22Rv1 (cell line): ENCODE data around the gene CIAO2B.

ENCODE experiments used
- H3K27ac ChIP-seq: fragments of 450-650 bp; 2 replicates; pipeline ENCODE4 v1.5.1; 2017
- ZFX ChIP-seq: fragments of 450-650 bp; IDR thresholded peaks from 2 replicates; pipeline ENCODE4 v1.6.1; 2017; ENCODE audit warnings: antibody characterized with exemption, borderline replicate concordance
- TF ChIP-seq, protein P1 (sequence below): fragments of 450-650 bp; IDR thresholded peaks from 2 replicates; pipeline ENCODE4 v1.5.1; 2017; ENCODE audit warnings: mild to moderate bottlenecking

The CIAO2B gene

GRCh38 chr16:66973716-66974115, 39.5 kb upstream of the CIAO2B start:
- H3K27ac ChIP-seq, result peak overlapping the region; percentile 60
- TF ChIP-seq, protein P1, sequence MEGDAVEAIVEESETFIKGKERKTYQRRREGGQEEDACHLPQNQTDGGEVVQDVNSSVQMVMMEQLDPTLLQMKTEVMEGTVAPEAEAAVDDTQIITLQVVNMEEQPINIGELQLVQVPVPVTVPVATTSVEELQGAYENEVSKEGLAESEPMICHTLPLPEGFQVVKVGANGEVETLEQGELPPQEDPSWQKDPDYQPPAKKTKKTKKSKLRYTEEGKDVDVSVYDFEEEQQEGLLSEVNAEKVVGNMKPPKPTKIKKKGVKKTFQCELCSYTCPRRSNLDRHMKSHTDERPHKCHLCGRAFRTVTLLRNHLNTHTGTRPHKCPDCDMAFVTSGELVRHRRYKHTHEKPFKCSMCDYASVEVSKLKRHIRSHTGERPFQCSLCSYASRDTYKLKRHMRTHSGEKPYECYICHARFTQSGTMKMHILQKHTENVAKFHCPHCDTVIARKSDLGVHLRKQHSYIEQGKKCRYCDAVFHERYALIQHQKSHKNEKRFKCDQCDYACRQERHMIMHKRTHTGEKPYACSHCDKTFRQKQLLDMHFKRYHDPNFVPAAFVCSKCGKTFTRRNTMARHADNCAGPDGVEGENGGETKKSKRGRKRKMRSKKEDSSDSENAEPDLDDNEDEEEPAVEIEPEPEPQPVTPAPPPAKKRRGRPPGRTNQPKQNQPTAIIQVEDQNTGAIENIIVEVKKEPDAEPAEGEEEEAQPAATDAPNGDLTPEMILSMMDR, result no peak
- no peak for TF ChIP-seq ZFX

DNA sequence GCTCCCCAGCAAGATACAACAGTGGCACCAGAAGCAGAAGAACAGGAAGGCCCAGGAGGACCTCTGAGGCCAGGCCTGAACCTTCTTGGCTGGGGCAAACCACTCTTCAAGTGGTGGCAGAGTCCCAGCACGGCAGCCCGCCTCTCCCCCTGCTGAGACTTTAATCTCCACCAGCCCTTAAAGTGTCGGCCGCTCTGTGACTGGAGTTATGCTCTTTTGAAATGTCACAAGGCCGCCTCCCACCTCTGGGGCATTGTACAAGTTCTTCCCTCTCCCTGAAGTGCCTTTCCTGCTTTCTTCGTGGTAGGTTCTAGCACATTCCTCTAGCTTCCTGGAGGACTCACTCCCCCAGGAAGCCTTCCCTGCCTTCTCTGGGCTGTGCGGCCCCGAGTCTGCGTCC, 38.8 kb upstream of the CIAO2B start:
- no peak overlapping the region; the same call in 1 of the 2 replicates for H3K27ac ChIP-seq
- TF ChIP-seq ZFX, result no peak
- TF ChIP-seq, protein P1, result no peak

- TF ChIP-seq ZFX, result no peak
- TF ChIP-seq, protein P1, result no peak
- no peak overlapping the region for H3K27ac ChIP-seq
Measured at GRCh38 chr16:66970775-66971720, 36.8 kb upstream of the CIAO2B start.

DNA sequence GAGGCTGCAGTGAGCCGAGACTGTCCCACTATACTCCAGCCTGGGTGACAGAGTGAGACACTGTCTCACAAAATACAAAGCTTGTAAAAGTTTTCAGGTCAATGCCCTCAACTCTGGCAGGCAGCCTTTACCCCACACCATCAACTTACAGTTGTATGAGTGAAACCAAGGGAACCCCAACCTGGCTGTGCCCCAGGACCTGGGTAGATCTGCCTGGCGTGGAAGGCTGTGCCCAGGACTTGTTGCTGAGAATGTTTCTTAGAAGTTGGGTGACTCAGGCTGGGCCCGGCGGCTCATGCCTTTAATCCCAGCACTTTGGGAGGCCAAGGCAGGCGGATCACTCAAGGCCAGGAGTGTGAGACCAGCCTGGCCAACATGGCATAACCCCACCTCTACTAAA, 34.6 kb upstream of the CIAO2B start:
- TF ChIP-seq ZFX, result no peak
- TF ChIP-seq, protein P1, result no peak
- H3K27ac ChIP-seq, result no peak overlapping the region

- no peak overlapping the region for H3K27ac ChIP-seq
- TF ChIP-seq ZFX, result no peak
- TF ChIP-seq, protein P1, result no peak
Measured at GRCh38 chr16:66964049-66964448, 29.8 kb upstream of the CIAO2B start.

DNA sequence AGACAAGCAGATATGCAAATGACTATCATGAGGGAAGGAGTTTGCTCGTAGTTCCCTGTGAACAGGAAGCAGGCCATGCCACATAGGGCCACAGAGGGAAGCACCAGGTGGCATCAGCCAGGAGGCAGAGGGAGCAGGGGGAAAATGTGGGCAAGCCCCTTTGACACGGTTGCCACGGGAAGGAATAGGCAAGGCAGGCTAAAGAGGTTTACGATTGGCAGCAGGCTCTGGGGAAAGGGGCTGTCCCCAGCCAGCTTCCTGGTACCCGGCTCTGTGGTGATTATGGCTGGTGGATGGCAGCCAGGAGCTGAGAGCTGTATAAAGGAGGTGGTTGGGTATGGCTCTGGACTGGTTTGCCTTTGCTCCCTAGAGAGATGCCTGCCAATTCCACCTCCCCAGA, 27.7 kb upstream of the CIAO2B start:
- peak overlapping the region; percentile 71 for H3K27ac ChIP-seq
- TF ChIP-seq ZFX, result no peak
- TF ChIP-seq, protein P1, result no peak

- peak within 1 kb of the TSS; percentile 71 for H3K27ac ChIP-seq
- no peak for TF ChIP-seq ZFX
- TF ChIP-seq, protein P1, result peak; percentile 97
Measured at GRCh38 chr16:66961065-66961744, 27.0 kb upstream of the CIAO2B start, which contains the start of gene CES3. TSS of gene CES3 (plus strand) at chr16:66961266. CDS start at chr16:66961308, 42 bp downstream.
